LNCAP (cell line): ENCODE measurements around the gene ZNF468.
"Not testable (repeated sequence)": the region's sequence is repeated elsewhere in the genome, so short reads cannot be mapped to it uniquely, and the experiment has no call there.

Experiments used
- TF ChIP-seq, protein P1 (sequence below): fragments of 450-650 bp; IDR thresholded peaks from 2 replicates; pipeline ENCODE4 v1.5.1; 2017; ENCODE audit warnings: mild to moderate bottlenecking

Gene ZNF468

DNA sequence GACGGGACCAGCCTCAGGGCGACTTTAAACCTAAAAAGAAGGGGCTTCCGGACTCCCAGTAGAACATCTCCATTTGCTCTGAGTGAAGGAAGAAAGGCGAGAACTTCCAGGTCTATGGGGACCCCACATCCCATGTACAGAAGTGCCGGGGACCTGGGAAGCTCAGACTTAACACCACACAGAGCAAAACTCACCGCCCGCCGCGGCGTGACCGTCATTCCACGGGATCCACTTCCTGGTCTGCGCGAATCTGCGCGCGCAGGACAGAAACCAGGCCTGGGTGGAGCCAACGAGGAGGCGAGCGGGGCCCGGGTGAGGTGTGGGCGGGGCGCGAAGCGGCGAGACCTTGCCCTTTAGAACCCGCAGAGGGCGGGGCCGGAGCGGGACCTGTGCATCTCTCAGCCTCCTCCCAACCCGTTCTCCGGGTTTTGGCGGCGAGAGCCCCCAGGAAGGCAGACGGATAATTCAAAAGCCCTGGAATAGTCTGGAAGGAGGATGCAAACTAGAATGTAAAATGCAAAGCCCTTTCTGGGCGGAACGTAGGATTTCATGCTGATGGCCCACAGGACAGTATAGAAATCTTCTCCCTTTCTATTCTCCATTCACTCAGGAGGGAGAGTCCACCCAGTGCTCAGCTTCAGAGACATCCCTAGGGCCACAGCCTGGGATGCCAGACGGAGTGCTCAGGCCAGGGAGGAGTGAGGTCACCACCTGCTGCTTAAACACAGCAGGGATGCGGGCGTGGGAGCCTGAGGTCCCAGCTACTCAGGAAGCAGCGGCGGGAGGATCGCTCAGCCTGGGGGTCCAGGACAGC, at the start of gene ZNF468:
Gene ZNF468, minus strand, starts transcription at position 242 of the 814 bp plus-strand sequence. CDS start 3,347 bp downstream, outside the sequence.
- TF ChIP-seq, protein P1, sequence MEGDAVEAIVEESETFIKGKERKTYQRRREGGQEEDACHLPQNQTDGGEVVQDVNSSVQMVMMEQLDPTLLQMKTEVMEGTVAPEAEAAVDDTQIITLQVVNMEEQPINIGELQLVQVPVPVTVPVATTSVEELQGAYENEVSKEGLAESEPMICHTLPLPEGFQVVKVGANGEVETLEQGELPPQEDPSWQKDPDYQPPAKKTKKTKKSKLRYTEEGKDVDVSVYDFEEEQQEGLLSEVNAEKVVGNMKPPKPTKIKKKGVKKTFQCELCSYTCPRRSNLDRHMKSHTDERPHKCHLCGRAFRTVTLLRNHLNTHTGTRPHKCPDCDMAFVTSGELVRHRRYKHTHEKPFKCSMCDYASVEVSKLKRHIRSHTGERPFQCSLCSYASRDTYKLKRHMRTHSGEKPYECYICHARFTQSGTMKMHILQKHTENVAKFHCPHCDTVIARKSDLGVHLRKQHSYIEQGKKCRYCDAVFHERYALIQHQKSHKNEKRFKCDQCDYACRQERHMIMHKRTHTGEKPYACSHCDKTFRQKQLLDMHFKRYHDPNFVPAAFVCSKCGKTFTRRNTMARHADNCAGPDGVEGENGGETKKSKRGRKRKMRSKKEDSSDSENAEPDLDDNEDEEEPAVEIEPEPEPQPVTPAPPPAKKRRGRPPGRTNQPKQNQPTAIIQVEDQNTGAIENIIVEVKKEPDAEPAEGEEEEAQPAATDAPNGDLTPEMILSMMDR, result not testable (repeated sequence)

DNA sequence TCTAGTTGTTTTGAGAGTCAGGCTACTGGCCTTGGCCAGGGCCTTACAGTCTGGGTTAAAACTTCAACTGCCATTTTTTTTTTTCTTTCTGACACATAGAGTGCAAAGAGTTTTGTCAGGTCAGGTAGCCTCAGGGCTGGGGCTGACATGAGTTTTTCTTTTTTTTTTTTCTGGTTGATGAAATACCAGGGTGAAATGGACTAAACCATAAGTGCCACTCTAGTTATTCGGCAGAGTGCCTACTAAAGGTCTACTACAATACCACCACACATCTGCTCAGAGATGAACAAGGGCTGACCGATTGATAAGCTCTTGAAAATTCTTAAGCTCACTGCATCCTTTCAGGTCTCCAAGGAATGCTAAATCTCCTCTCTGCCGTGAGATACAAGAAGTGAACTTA, 44.4 kb upstream of the ZNF468 start:
- TF ChIP-seq, protein P1, result no peak

DNA sequence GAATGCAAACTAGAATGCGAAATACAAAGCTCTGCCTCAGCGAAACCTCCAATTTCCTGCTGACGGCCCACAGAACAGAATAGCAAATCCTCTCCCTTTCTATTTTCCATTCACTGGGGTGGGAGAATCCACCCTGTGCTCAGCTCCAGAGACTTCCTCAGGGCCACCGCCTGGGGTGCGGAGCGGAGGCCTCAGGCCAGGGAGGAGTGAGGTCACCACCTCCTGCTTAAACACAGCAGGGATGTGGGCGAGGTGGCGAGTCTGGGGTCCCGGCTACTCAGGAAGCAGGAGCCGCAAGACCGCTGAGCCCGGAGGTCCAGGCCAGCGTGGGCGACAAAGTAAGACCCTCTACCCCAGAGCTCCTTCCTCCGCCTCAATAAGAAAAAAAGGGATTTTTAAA, 40.7 kb upstream of the ZNF468 start:
- TF ChIP-seq, protein P1, result no peak

DNA sequence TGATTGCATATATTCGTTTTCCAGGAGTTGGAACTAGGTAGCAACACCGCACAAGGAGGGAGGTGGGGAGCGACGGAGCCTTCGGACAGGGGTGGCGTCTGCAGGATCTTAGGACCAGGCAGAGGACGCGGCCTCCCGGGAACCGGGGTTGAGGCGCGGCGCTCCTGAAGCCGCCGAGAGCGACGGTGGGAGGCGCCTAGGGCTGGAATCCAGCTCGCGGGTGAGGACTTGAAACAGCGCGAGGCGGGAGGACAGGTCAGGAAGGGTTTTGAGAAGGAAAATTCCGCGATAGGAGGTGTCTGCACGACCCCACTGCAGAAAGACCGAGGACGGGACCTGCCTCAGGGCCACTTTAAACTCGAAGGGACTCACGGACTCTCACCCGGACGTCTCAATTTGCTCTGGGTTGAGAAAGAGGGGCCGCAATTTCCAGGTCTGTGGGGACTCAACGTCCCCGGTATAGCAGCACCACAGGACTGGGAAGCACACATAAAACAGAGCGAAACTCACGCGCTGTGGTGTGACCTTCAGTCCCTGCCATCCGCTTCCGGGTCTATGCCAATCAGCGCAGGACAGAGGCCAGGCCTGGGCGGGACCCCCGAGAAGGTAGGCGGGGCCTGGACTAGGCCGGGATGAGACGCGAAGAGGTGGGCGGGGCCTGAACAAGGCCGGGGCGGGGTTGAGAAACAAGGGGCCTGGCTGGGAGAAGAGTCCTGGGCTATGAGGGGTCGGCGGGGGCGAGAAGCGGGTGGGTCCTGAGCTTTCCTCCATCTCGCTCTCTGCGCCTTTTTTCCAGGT, 39.9 kb upstream of the ZNF468 start, which contains the start of gene ZNF320:
Gene ZNF320, minus strand, starts transcription at position 498 of the 798 bp plus-strand sequence. CDS start 7,380 bp downstream, outside the sequence.
- TF ChIP-seq, protein P1, result no peak

DNA sequence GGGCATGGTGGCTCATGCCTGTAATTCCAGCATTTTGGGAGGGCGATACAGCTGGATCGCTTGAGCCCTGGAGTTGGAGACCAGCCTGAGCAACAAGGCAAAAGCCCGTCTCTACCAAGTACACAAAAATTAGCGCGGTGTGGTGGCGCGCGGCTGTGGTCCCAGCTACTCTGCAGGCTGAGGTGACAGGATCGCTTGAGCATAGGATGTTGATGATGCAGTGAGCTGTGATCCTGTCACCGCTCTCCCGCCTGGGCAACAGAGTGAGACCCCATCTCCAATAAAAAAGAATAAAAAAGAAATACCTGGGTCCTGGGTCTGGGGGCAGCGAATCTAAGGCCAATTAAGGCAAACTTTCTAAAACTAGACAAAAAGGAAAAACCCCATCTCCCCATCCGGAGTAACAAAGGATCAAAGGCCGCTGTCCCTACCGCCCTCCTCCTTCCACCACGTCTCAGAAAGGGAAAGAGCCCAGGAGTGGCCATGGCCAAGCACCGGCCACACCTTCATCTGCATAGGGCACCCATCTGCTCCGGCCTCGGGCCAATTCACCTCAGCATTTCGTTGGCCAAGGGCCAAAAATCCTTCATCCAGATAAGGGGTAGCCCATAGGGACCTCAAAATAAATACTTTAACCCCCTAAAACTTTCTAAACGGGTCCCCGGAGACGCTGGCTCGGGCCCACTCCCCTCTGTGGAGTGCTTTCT, 39.2 kb upstream of the ZNF468 start:
- TF ChIP-seq, protein P1, result no peak

DNA sequence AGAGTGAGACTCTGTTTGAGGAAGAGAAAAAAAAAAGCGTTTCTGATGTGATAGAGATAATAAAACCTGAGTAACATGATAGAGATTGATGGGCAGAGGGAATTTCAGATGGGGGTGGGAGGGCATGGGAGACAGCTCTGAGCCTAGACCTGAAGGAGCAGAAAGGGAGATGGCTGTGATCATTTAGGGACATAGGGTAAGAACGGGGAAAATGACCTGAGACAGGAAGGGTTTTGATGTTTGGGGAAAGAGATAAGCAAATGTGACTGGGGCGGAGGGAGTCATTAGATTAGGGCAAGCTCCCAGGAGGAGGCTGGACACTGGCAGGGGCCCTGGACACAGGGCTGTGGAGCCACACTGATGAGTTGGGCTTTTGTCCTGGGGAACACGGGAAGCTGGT, 33.9 kb upstream of the ZNF468 start:
- TF ChIP-seq, protein P1, result no peak

DNA sequence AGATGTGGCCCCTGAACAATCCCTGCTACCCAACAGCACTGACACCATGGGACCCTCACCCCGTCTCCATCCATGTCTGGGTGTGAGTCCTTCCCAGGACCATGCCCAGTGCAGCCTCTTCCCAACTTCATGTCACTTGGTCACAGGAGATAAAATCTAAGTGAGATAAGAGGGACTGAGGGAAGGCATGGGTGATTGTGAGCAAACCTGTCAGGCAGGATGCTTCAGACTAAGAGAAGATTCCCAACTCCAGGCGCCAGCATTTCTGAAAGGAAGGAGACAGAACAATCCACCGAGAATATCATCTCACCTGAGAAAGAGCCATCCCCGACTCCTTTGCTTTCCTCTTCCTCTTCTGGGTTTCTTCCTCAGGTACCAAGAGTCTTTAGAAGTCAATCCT, 32.5 kb upstream of the ZNF468 start:
- TF ChIP-seq, protein P1, result no peak
